D721Med (cell line): Measurements from ENCODE around the gene MGST2.

ENCODE experiments used
- DNase-seq: peaks from one replicate; pipeline ENCODE4 v3.0.0; 2011; ENCODE audit warnings: low spot score; ENCODE audit not compliant: insufficient read length
- FAIRE-seq: peaks from 2 replicates; lab custom pipeline; 2011; peaks lifted over from hg19 to GRCh38; lab: Jason Lieb, UNC
- TF ChIP-seq, protein P1 (sequence below): IDR thresholded peaks from 2 replicates; pipeline ENCODE4 v1.5.1; 2012; ENCODE audit warnings: mild to moderate bottlenecking, control low read depth; ENCODE audit not compliant: insufficient read depth; ENCODE audit errors: missing control alignments

The MGST2 gene

DNA sequence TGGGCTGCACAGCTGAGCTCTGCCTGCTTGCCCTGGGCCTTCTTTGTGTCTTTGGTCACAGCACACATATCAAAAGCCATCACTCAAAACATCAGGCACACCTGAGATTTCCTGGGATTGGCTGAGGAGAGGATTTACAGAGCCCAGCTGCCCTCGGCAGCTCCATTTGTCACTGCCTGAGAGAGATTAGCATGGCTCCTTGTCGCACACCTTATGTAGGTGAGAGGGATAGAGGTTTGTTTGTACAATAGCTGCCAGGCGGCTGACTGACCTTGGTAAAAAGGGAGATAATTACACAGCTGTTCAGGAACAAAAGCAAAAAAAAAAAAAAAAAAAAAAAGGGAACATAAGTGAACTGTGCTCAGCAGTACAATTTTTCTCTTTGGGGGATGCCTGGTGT, 63.2 kb downstream of the MGST2 start:
- FAIRE-seq (no peak), DNase-seq (no peak)
- TF ChIP-seq, protein P1, sequence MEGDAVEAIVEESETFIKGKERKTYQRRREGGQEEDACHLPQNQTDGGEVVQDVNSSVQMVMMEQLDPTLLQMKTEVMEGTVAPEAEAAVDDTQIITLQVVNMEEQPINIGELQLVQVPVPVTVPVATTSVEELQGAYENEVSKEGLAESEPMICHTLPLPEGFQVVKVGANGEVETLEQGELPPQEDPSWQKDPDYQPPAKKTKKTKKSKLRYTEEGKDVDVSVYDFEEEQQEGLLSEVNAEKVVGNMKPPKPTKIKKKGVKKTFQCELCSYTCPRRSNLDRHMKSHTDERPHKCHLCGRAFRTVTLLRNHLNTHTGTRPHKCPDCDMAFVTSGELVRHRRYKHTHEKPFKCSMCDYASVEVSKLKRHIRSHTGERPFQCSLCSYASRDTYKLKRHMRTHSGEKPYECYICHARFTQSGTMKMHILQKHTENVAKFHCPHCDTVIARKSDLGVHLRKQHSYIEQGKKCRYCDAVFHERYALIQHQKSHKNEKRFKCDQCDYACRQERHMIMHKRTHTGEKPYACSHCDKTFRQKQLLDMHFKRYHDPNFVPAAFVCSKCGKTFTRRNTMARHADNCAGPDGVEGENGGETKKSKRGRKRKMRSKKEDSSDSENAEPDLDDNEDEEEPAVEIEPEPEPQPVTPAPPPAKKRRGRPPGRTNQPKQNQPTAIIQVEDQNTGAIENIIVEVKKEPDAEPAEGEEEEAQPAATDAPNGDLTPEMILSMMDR, result no peak

DNA sequence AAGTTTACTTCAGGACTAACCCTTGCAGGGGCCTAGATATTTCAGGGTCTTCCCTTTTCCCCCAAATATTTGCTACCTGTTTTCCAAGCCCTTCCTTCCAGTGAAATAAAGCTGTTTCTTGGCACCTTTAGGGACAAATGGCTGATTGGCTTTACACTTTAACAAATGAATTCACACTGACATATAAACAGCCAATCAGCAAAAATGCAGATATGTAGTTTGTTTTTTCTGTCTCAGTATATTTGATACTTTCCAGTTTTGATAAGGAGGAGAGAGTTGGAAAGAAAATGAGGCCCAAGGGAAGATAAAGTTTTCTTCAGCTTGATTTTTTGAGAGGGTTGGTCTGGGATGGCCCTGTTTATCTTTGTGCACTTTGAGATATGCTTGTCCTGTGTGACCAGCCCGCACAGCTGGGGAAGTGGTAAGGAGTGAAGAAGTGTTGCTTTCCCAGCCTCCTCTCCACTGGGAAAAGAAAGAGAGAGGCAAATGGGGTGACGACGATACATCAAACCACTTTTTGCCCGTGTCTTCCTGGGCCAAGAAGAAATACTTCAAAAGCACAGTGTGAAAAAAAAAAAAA, 67.5 kb downstream of the MGST2 start:
- TF ChIP-seq, protein P1, result no peak
- FAIRE-seq, result no peak
- DNase-seq, result no peak

DNA sequence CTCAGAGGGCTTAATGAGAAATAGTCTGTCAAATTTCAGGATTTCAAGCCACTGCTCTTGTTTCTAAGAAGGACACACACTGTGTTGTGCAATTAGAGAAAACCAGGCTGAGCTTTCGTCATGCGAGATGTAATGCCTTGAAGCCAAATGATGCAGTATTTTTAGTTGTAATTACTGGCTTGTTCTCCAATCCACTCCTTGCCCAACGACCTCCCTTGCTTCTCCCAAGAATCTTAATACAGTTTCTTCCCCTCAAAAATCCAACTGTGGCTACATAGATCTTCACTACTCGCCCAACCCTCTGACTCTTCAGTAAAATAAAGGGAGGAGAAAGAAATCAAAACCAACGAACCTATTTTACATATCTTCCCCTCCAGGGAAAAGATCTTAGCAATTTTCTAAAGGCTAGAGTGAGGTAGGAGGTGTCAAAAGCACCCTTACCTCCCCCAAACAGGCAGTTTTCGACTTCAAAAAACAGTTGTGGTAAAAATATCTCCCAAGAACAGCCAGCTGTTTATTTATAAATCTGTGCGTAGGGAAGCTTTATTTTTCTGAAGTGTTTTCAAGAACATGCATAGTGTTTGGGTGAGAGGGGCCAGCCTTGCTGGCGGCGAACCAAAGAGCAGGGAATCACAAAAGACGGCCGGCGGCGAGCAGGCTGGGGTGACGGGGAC, 68.7 kb downstream of the MGST2 start:
- no peak for DNase-seq
- FAIRE-seq, result peak; percentile 63
- TF ChIP-seq, protein P1, result no peak

DNA sequence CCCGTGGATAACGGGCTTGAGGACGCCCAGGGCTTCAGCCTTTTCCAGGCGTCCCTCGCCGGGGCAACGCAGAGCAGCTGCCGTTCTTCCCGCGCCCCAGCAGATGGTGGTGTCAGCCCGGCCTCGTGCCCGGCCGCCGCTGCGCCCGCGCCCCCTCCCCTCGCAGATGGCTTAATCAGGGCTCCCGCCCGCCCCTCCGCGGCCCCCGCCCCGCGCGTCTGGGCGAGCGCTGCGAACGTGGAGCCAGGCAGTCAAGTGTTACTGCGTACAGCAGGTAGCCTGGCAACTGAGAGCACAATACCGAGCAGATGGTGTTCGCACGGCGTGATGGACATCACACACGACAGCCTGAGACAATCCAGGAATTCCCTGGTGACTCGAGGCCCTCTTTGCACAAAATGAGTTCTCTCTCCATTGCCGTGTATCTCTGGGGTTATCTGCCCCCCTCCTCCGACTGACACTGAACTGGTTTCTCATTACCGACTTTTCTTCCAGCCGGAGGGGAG, 69.3 kb downstream of the MGST2 start:
- FAIRE-seq, result peak; percentile 71

DNA sequence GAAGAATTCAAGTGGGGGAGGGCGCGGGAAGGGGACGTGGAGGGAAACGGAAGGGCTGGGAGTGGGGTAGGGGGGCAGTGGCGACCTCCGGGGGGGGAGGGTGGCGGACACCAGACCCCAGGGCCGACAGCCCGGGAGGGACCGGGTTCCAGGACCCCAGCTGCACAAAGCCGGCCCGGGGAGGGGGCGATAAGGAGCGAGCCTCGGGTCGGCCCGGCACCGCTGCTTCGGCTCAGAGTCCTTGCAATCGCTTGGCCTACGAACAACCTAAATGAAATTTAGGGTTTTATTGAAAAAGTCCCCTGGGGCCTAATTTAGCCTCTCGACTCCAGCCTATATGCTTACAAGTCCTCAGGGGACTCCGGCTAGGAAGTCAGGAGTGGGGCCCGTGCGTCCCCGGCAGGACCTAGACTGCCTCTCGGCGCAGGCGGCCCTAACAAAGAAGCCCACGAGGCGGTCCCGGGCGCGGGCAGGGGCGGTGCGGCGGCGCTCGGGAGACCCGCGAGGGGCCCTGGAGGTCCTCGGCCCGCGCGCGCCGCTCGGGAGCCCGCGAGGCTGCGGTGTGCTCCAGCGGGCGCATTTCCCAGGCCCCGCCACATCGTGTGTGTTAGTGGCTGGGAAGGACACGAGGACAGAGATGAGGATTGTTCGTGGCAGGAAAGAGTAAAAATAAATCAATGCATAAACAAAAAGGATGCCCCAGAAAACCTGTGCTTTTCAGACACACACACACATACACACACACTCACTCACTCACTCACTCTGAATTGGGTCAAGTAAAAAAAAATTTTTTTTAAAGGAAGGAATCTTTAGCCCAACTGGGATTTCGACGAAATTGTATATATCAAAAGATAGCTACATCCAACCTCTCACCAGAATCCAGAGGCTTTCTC, 70.0 kb downstream of the MGST2 start:
- DNase-seq (no peak), FAIRE-seq (no peak)
- TF ChIP-seq, protein P1, result no peak

More for the DNA sequence above, 69.3 kb downstream of the MGST2 start:
- peak; percentile 83 for DNase-seq
- TF ChIP-seq, protein P1, result peak; percentile 72

DNA sequence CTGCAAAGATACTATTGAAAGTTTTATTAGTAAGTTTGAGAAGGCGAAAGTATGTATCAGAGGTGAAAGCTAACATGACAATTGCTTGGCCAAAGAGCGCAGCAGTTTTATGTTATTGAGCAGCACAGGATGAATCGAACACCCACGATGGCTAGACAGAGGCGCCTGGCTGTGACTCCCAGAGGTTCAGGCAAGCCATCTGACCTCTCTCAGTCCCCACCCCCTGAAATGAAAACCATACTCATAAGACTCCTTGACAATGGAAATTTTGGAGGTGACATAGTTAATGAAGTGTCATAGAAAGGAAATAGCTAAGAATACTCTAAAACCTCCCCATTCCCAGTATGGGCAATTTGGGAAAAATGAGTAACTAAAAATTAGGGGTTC, 70.6 kb downstream of the MGST2 start:
- DNase-seq, result no peak
- FAIRE-seq, result no peak
- TF ChIP-seq, protein P1, result no peak
